ENCODE data around the gene PDYN. TPM values are rescaled to one million over a fixed set of nuclear protein-coding genes. Genes with fewer than 3 reads are reported as not detected.

PDYN gene
- total RNA-seq, 3 donors from 2014 or later: not detected

GRCh38 chr20:1951436-1952115, 42.3 kb downstream of the PDYN start:
- ATAC-seq (no peak), DNase-seq (no peak)
- TF ChIP-seq, protein P1, sequence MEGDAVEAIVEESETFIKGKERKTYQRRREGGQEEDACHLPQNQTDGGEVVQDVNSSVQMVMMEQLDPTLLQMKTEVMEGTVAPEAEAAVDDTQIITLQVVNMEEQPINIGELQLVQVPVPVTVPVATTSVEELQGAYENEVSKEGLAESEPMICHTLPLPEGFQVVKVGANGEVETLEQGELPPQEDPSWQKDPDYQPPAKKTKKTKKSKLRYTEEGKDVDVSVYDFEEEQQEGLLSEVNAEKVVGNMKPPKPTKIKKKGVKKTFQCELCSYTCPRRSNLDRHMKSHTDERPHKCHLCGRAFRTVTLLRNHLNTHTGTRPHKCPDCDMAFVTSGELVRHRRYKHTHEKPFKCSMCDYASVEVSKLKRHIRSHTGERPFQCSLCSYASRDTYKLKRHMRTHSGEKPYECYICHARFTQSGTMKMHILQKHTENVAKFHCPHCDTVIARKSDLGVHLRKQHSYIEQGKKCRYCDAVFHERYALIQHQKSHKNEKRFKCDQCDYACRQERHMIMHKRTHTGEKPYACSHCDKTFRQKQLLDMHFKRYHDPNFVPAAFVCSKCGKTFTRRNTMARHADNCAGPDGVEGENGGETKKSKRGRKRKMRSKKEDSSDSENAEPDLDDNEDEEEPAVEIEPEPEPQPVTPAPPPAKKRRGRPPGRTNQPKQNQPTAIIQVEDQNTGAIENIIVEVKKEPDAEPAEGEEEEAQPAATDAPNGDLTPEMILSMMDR (IDR thresholded peaks at IDR 0.05): no peak
- no peak overlapping the region for H3K4me3 ChIP-seq
- H3K9me3 ChIP-seq: no peaks in the 10 kb centered on the region
- no peaks in the 10 kb centered on the region for H3K36me3 ChIP-seq (ENCODE audit: low read depth)
- intact Hi-C loops (cut with DNase I, micrococcal nuclease): no loop called here
- H3K4me1 ChIP-seq (ENCODE audit: low read depth): peaks cover 7% of the 10 kb centered on the region

DNA sequence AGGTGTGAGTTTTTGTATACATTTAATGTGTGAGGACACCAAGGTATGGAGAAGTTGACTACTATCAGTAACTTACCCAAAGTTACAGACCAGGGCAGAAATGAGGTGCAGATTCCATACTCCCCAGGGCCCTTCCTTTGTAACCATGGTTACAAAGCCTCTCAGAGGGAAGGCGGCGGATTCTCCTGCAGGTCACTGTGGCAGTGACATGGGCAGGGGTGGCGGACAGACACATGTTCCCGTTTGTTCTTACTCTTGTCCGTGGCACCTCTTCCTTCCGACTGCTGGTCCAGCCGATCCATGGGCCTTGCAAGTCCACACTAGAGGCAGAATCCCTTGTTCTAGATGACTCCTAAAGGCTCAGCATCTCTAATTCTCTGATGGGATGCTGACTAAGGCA, 43.0 kb downstream of the PDYN start:
- H3K9me3 ChIP-seq: no peaks in the 10 kb centered on the region
- no peak overlapping the region for H3K4me3 ChIP-seq
- TF ChIP-seq, protein P1 (IDR thresholded peaks at IDR 0.05): no peak
- ATAC-seq (no peak), DNase-seq (no peak)
- H3K36me3 ChIP-seq (ENCODE audit: low read depth): no peaks in the 10 kb centered on the region
- peaks cover 9% of the 10 kb centered on the region for H3K4me1 ChIP-seq (ENCODE audit: low read depth)
- intact Hi-C loops (cut with DNase I, micrococcal nuclease): no loop called here

DNA sequence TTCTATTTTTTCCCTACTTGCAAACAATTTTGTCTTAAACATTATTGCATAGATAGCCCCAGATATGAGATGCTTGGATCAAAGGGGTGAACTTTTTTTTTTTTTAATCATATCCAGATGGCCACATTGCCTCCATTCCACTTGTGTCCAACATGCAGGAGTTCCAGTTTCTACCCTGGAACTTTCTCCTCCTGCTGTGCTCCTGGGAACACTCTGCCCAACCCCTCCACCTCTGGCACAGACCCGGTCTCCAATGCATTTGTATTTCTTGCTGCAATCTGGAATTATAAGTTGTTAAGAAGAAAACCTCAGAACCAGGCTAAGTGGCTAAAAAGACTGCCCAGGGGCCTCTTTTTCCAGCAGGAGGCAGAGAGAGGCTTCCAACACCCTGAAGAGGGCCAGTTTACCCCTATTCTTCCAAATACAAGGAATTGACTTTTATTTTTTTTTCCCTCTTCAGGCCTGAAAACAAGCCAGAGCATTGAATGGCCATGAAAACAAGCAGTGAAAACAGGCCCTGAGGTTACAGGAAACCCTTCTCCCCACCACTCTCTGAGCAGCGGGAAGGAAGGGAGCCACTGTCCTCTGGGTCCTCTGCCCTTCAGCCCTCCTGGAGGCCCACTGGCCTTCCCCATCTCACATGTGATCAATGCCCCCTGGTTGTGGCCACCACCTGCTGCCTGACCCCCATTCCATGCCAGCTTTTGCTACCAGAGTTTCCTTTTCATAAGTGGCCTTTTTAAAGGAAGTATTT, 44.3 kb downstream of the PDYN start:
- intact Hi-C loops (cut with DNase I, micrococcal nuclease): no loop called here

DNA sequence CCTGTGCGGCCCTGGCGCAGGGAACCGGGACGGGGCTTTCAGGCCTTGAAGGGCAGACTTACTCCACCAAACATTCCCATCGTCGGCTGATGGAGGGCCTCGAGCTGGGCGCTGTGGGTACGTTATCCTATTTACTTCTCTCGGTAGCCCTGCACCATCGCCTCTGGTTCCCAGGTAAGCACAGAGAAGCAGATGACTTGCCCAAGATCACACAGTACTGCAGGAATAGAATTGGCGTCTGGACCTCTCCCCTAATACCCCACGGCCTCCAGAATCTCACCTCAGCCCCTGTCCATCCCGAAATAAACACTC, 46.4 kb downstream of the PDYN start:
- Histone ChIP-seq H3K4me1 (ENCODE audit: low read depth) (peaks cover 9% of the 10 kb centered on the region), H3K4me3 (no peak overlapping the region), H3K36me3 (ENCODE audit: low read depth) (no peaks in the 10 kb centered on the region), H3K9me3 (no peaks in the 10 kb centered on the region)
- ATAC-seq: no peak
- TF ChIP-seq, protein P1 (IDR thresholded peaks at IDR 0.05): no peak
- intact Hi-C loops (cut with DNase I, micrococcal nuclease): no loop called here
- no peak for DNase-seq

More for the DNA sequence above, 44.3 kb downstream of the PDYN start:
- TF ChIP-seq, protein P1 (IDR thresholded peaks at IDR 0.05): no peak
- no peak for ATAC-seq
- no peak for DNase-seq
- no peaks in the 10 kb centered on the region for H3K9me3 ChIP-seq
- no peaks in the 10 kb centered on the region for H3K36me3 ChIP-seq (ENCODE audit: low read depth)
- H3K4me1 ChIP-seq (ENCODE audit: low read depth): peaks cover 9% of the 10 kb centered on the region
- H3K4me3 ChIP-seq: no peak overlapping the region

GRCh38 chr20:1946762-1947534, 46.9 kb downstream of the PDYN start:
- H3K36me3 ChIP-seq (ENCODE audit: low read depth): no peaks in the 10 kb centered on the region
- no peak overlapping the region for H3K4me3 ChIP-seq
- DNase-seq (peak in 2 of 3 donors; percentile 33 to 63), ATAC-seq (peak; percentile 39)
- intact Hi-C loops (cut with DNase I, micrococcal nuclease): no loop called here
- H3K4me1 ChIP-seq (ENCODE audit: low read depth): peaks cover 9% of the 10 kb centered on the region
- TF ChIP-seq, protein P1 (IDR thresholded peaks at IDR 0.05): no peak
- H3K9me3 ChIP-seq: no peaks in the 10 kb centered on the region

Measured in mucosa of descending colon (tissue), 3 donors.